ENCODE data around the gene SLC41A3.

SLC41A3 gene

DNA sequence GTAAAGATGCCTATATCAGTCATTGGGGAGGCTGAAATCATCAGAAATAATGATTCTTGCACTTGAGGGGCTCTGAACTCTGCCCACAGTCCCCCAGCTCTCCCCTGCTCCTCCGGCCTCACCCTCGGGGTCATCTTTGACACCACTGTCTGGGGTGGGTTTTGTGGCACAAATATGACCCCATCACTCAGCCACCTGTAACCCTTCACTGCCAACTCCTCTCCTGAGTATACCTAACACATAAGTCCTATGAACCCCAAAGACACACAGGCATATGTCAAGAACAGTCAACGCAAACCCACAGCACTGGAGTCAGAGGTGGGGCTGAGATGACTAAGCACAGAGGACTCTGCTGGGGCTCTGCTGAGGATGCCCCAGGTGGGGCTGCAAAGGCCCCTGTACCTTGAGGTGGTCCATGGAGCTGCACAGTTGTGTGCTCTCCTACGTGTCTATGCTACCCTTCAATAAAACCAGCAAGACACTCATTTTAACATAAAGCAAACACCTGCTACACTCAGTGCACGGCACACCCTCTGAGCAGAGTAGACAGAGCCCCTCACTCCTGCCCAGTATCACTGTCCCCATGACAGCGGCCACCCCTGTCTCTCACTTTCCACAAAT, 29.9 kb downstream of the SLC41A3 start:
- TF ChIP-seq, protein P1, sequence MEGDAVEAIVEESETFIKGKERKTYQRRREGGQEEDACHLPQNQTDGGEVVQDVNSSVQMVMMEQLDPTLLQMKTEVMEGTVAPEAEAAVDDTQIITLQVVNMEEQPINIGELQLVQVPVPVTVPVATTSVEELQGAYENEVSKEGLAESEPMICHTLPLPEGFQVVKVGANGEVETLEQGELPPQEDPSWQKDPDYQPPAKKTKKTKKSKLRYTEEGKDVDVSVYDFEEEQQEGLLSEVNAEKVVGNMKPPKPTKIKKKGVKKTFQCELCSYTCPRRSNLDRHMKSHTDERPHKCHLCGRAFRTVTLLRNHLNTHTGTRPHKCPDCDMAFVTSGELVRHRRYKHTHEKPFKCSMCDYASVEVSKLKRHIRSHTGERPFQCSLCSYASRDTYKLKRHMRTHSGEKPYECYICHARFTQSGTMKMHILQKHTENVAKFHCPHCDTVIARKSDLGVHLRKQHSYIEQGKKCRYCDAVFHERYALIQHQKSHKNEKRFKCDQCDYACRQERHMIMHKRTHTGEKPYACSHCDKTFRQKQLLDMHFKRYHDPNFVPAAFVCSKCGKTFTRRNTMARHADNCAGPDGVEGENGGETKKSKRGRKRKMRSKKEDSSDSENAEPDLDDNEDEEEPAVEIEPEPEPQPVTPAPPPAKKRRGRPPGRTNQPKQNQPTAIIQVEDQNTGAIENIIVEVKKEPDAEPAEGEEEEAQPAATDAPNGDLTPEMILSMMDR (IDR thresholded peaks at IDR 0.05; ENCODE audit: unreplicated experiment in 3 of 3), result no peak
- H3K4me3 Mint-ChIP-seq, result no peak overlapping the region
- H3K36me3 Mint-ChIP-seq (ENCODE audit: low read depth), result peaks cover 18% of the 10 kb centered on the region
- no peaks in the 10 kb centered on the region for H3K27me3 Mint-ChIP-seq (ENCODE audit: low read depth)
- no peaks in the 10 kb centered on the region for H3K4me1 Mint-ChIP-seq
- H3K27ac Mint-ChIP-seq, result no peak overlapping the region
- no peaks in the 10 kb centered on the region for H3K9me3 Mint-ChIP-seq

DNA sequence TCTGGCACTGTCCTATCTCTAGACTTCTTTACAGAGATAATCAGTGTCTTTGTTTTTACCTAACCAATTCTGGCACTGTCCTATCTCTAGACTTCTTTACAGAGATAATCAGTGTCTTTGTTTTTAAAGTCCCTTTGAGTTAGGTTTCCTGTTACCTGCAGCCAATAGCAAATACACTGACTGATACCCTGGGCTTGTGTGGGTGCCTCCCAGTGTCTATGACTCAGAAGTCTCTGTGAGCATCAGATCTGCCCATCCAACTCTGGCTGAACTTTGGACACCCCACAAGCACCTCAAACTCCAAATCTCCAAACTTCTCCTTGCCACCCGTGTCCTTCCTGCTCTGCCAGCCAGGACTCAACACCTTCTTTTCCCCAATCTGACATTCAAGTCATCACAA, 30.4 kb downstream of the SLC41A3 start:
- no peak overlapping the region for H3K4me3 Mint-ChIP-seq
- H3K27ac Mint-ChIP-seq, result no peak overlapping the region
- H3K4me1 Mint-ChIP-seq, result no peaks in the 10 kb centered on the region
- no peaks in the 10 kb centered on the region for H3K27me3 Mint-ChIP-seq (ENCODE audit: low read depth)
- peaks cover 22% of the 10 kb centered on the region for H3K36me3 Mint-ChIP-seq (ENCODE audit: low read depth)
- H3K9me3 Mint-ChIP-seq, result no peaks in the 10 kb centered on the region
- TF ChIP-seq, protein P1 (IDR thresholded peaks at IDR 0.05; ENCODE audit: unreplicated experiment in 3 of 3), result no peak

DNA sequence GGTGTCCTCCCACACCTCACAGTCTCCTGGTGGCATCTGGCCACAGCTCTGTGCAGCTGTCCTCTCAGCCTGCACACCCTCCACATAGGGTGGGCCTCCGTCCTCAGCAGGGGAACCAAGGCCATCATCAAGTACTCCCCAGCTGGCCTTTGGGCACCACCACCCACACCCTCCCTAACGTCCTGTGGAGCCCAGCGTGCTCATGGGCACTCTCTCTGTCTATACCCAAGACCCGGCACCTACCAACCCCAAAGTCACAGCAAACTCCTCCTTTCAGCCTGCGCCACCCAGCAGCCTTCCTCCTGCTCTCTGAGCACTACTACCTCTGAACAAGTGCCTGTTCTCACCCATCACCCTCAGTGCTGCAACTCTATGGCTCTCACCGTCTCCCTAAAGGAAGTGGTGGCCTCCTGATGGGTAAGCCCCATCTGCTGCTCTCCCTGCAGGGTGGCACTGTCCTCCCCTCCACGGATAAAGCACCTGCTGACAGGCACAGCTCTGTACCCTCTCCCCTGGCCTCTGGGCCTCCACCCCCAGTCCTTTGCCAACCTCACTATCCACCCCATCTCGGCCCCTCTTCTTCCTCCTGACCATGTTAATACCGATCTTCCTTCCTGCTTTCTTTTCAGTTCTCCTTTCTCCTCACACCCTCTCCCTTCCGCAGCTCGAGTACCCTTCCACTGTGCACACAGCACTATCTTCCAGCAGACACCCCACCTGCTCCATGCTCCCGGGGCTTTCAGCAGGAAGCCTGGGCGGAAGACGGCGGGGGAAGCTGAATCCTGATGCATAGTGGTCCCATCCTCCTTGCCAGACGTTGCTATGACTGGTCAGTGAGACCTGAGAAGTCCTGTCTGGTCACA, 31.5 kb downstream of the SLC41A3 start:
- no peak overlapping the region for H3K27ac Mint-ChIP-seq
- H3K9me3 Mint-ChIP-seq, result peaks cover under 1% of the 10 kb centered on the region
- TF ChIP-seq, protein P1 (IDR thresholded peaks at IDR 0.05; ENCODE audit: unreplicated experiment in 3 of 3), result no peak
- H3K4me1 Mint-ChIP-seq, result no peaks in the 10 kb centered on the region
- peaks cover 29% of the 10 kb centered on the region for H3K36me3 Mint-ChIP-seq (ENCODE audit: low read depth)
- H3K4me3 Mint-ChIP-seq, result no peak overlapping the region
- H3K27me3 Mint-ChIP-seq (ENCODE audit: low read depth), result no peaks in the 10 kb centered on the region

DNA sequence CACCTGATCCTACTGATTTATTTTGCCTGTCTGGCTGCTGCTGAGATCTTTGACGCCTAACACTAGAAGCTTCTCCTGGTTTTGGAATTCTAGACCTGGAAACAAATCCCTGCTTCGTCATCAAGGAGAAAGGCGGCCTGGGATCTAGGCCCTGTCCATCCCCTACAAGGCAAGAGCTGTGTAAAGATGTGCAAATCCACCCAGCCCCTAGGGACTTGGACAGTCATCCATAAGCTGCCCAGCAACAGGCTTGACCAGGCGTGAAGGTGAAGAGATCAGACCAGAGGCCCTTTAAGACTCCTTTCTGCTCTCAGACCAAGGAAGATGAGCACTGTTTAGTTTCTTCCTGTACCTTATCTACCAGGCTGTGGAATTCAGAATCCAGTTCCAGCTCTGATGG, 32.2 kb downstream of the SLC41A3 start:
- H3K27me3 Mint-ChIP-seq (ENCODE audit: low read depth), result no peaks in the 10 kb centered on the region
- TF ChIP-seq, protein P1 (IDR thresholded peaks at IDR 0.05; ENCODE audit: unreplicated experiment in 3 of 3), result no peak
- no peak overlapping the region for H3K27ac Mint-ChIP-seq
- H3K36me3 Mint-ChIP-seq (ENCODE audit: low read depth), result peaks cover 32% of the 10 kb centered on the region
- peaks cover 3% of the 10 kb centered on the region for H3K9me3 Mint-ChIP-seq
- no peak overlapping the region for H3K4me3 Mint-ChIP-seq
- no peaks in the 10 kb centered on the region for H3K4me1 Mint-ChIP-seq

DNA sequence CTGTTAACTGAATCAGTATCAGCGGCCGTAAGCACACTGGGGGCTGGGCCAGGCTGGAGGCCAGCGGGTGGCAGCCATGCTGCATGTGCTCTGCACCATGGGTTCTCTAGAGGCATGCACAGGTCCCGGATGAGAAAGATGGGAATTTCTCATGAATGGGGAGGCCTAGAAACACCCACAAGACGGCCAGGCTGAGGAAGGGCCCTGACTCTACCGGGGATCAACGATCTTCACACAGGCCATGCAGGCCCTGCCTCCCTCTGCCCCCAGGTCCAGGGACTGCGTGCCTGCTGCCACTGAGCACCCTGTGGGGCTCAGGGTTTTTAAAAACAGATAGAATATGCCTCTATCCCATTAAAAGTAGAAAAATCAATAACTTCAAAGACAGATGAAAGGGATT, 32.7 kb downstream of the SLC41A3 start:
- peaks cover 37% of the 10 kb centered on the region for H3K36me3 Mint-ChIP-seq (ENCODE audit: low read depth)
- H3K4me3 Mint-ChIP-seq, result no peak overlapping the region
- H3K9me3 Mint-ChIP-seq, result peaks cover 7% of the 10 kb centered on the region
- no peaks in the 10 kb centered on the region for H3K27me3 Mint-ChIP-seq (ENCODE audit: low read depth)
- TF ChIP-seq, protein P1 (IDR thresholded peaks at IDR 0.05; ENCODE audit: unreplicated experiment in 3 of 3), result no peak
- H3K27ac Mint-ChIP-seq, result no peak overlapping the region
- no peaks in the 10 kb centered on the region for H3K4me1 Mint-ChIP-seq

Measured in nephron (organoid).